H1 (cell line): ENCODE data around the gene UBE2J1. TPM values are rescaled to one million over a fixed set of nuclear protein-coding genes. Genes with fewer than 3 reads are reported as not detected.

Experiments used
- CTCF ChIA-PET: fragments of 300-600 bp; sonication (Branson Sonifier 250); formaldehyde crosslinking; loops from one replicate; lab custom pipeline; 2021; ENCODE audit not compliant: partially characterized antibody; lab: Charles Lee
- POLR2A ChIA-PET: fragments of 300-600 bp; sonication (Branson Sonifier 250); formaldehyde crosslinking; loops from one replicate; lab custom pipeline; 2021; ENCODE audit warnings: inconsistent platforms; ENCODE audit not compliant: partially characterized antibody; lab: Charles Lee
- DNase-seq, 2 experiments: peaks; one replicate each; pipeline versions ENCODE4 v3.0.0 to v3.0.0-alpha.2; 2010 to 2022; ENCODE audit warnings: low spot score in 2 of 2, low read depth in 1 of 2, mixed read lengths in 1 of 2
- FAIRE-seq: peaks from 2 replicates; lab custom pipeline; 2011; peaks lifted over from hg19 to GRCh38; lab: Jason Lieb, UNC
- H2AFZ ChIP-seq: 2 replicates; pipeline ENCODE4 v1.8.1; 2012; ENCODE audit warnings: low read length, inconsistent platforms
- H2AK5ac ChIP-seq: 2 replicates; pipeline ENCODE4 v1.6.1; 2013; ENCODE audit warnings: low read depth, low read length
- H2BK120ac ChIP-seq: replicated peaks from 2 replicates; pipeline ENCODE3; 2013; ENCODE audit warnings: low read depth, low read length, inconsistent platforms
- H2BK12ac ChIP-seq: 2 replicates; pipeline ENCODE4 v1.6.1; 2013; ENCODE audit warnings: low read depth, low read length
- H2BK15ac ChIP-seq: 2 replicates; pipeline ENCODE4 v1.6.1; 2013; ENCODE audit warnings: low read length
- H2BK20ac ChIP-seq: 2 replicates; pipeline ENCODE4 v1.6.1; 2013; ENCODE audit warnings: low read length
- H2BK5ac ChIP-seq: 2 replicates; pipeline ENCODE4 v1.6.1; 2013; ENCODE audit warnings: low read depth, low read length
- H3K14ac ChIP-seq: 2 replicates; pipeline ENCODE4 v1.6.1; 2013; ENCODE audit warnings: inconsistent platforms; ENCODE audit not compliant: insufficient read length
- H3K18ac ChIP-seq: 2 replicates; pipeline ENCODE4 v1.6.1; 2013; ENCODE audit warnings: low read length; ENCODE audit errors: extremely low read depth
- H3K23ac ChIP-seq: 2 replicates; pipeline ENCODE4 v1.6.1; 2013; ENCODE audit warnings: inconsistent platforms; ENCODE audit not compliant: insufficient read length
- H3K23me2 ChIP-seq: 2 replicates; pipeline ENCODE4 v1.6.1; 2013; ENCODE audit warnings: low read depth, low read length
- H3K27ac ChIP-seq: 2 replicates; pipeline ENCODE4 v1.6.1; 2011; ENCODE audit warnings: low read depth, low read length, inconsistent platforms
- H3K27me3 ChIP-seq, 4 experiments: replicated peaks in 1 of 4; 1 replicate in 1 of 4; 2 replicates in 3 of 4; pipeline versions ENCODE4 v1.6.1 to v1.8.1; 2011 to 2013; ENCODE audit warnings: low read length in 3 of 4, mild to moderate bottlenecking in 3 of 4, inconsistent platforms in 2 of 4, mixed read lengths in 2 of 4, moderate library complexity in 1 of 4; ENCODE audit not compliant: control insufficient read depth in 3 of 4, insufficient read depth in 3 of 4; ENCODE audit errors: extremely low read depth in 1 of 4
- H3K36me3 ChIP-seq, 4 experiments: 2 replicates each; pipeline versions ENCODE4 v1.6.1 to v1.8.1; 2011 to 2013; ENCODE audit warnings: mild to moderate bottlenecking in 4 of 4, low read length in 3 of 4, moderate library complexity in 2 of 4, control low read depth in 1 of 4, inconsistent platforms in 1 of 4; ENCODE audit not compliant: insufficient read depth in 4 of 4, control insufficient read depth in 2 of 4
- H3K4ac ChIP-seq: replicated peaks from 2 replicates; pipeline ENCODE3; 2013; ENCODE audit warnings: low read length, low read depth, mixed read lengths, inconsistent platforms; ENCODE audit not compliant: insufficient read length
- H3K4me1 ChIP-seq, 4 experiments: replicated peaks in 1 of 4; 1 replicate in 1 of 4; 2 replicates in 3 of 4; pipeline versions ENCODE4 v1.6.1 to v1.8.1; 2011 to 2013; ENCODE audit warnings: low read length in 3 of 4, inconsistent platforms in 2 of 4, mixed read lengths in 1 of 4; ENCODE audit not compliant: insufficient read depth in 4 of 4, control insufficient read depth in 3 of 4
- H3K4me2 ChIP-seq, 2 experiments: 2 replicates each; pipeline versions ENCODE4 v1.6.1 to v1.8.1; 2011 to 2013; ENCODE audit warnings: low read depth in 2 of 2, low read length in 2 of 2, control low read depth in 1 of 2, inconsistent platforms in 1 of 2, mild to moderate bottlenecking in 1 of 2; ENCODE audit not compliant: insufficient read depth in 1 of 2
- H3K4me3 ChIP-seq, 4 experiments: fragments of 200-600, 300-600 bp in 1 of 4; sonication (generic), shearing (Covaris generic), sonication (Bioruptor Twin) in 1 of 4; 2 replicates each; pipeline versions ENCODE4 v1.5.1 to v1.8.1; 2011 to 2016; ENCODE audit warnings: low read length in 4 of 4, low read depth in 3 of 4, control low read depth in 2 of 4, inconsistent platforms in 2 of 4, mild to moderate bottlenecking in 2 of 4, mixed read lengths in 1 of 4, moderate library complexity in 1 of 4; ENCODE audit not compliant: insufficient read depth in 2 of 4; ENCODE audit errors: extremely low read depth in 1 of 4
- H3K56ac ChIP-seq: replicated peaks from 2 replicates; pipeline ENCODE3; 2013; ENCODE audit warnings: low read depth, mild to moderate bottlenecking, mixed read lengths, low read length, inconsistent platforms; ENCODE audit not compliant: insufficient read length
- H3K79me1 ChIP-seq: 2 replicates; pipeline ENCODE4 v1.6.1; 2013; ENCODE audit warnings: low read depth, low read length, control low read depth
- H3K79me2 ChIP-seq, 2 experiments: 2 replicates each; pipeline versions ENCODE4 v1.6.1 to v1.8.1; 2012 to 2013; ENCODE audit warnings: low read length in 2 of 2, mild to moderate bottlenecking in 2 of 2, inconsistent platforms in 1 of 2; ENCODE audit not compliant: insufficient read depth in 2 of 2, control insufficient read depth in 1 of 2
- H3K9ac ChIP-seq, 4 experiments: replicated peaks in 1 of 4; 1 replicate in 1 of 4; 2 replicates in 3 of 4; pipeline versions ENCODE4 v1.6.1 to v1.8.1; 2011 to 2013; ENCODE audit warnings: low read depth in 3 of 4, low read length in 3 of 4, control low read depth in 2 of 4, mild to moderate bottlenecking in 2 of 4, moderate library complexity in 2 of 4, inconsistent platforms in 1 of 4; ENCODE audit errors: extremely low read depth in 1 of 4
- H3K9me3 ChIP-seq, 2 experiments: 2 replicates each; pipeline versions ENCODE4 v1.6.1 to v1.8.1; 2012 to 2013; ENCODE audit warnings: mild to moderate bottlenecking in 2 of 2, moderate library complexity in 2 of 2, control low read depth in 1 of 2, inconsistent platforms in 1 of 2, low read depth in 1 of 2, low read length in 1 of 2, mixed read lengths in 1 of 2; ENCODE audit not compliant: insufficient read depth in 2 of 2
- H4K20me1 ChIP-seq, 2 experiments: replicated peaks in 1 of 2; 2 replicates each; pipeline versions ENCODE3 to v1.8.1; 2011 to 2013; ENCODE audit warnings: inconsistent platforms in 2 of 2, low read length in 2 of 2, mild to moderate bottlenecking in 1 of 2; ENCODE audit not compliant: insufficient read depth in 2 of 2, control insufficient read depth in 1 of 2
- H4K5ac ChIP-seq: 2 replicates; pipeline ENCODE4 v1.6.1; 2013; ENCODE audit warnings: low read length, low read depth, mixed read lengths, inconsistent platforms; ENCODE audit not compliant: insufficient read length
- H4K8ac ChIP-seq: 2 replicates; pipeline ENCODE4 v1.8.0; 2013; ENCODE audit warnings: mild to moderate bottlenecking, moderate library complexity, low read length, inconsistent platforms; ENCODE audit not compliant: insufficient read depth; ENCODE audit errors: extremely low read depth
- H4K91ac ChIP-seq: replicated peaks from 2 replicates; pipeline ENCODE3; 2013; ENCODE audit warnings: low read length, mixed read lengths, inconsistent platforms; ENCODE audit not compliant: insufficient read length
- ASH2L ChIP-seq: fragments of 200-600, 300-600 bp; sonication (generic); IDR thresholded peaks from one replicate; pipeline ENCODE4 v1.7.1; 2017; ENCODE audit warnings: low read length
- BCL11A ChIP-seq, 2 experiments: IDR thresholded peaks; one replicate each; pipeline ENCODE4 v1.6.1; 2011; ENCODE audit warnings: low read depth in 2 of 2, low read length in 2 of 2, mild to moderate bottlenecking in 2 of 2
- CEBPB ChIP-seq: IDR thresholded peaks from 2 replicates; pipeline ENCODE4 v1.6.1; 2012; ENCODE audit warnings: low read depth, low read length
- NANOG ChIP-seq: IDR thresholded peaks from 2 replicates; pipeline ENCODE4 v1.6.1; 2011; ENCODE audit warnings: low read length, low read depth, mild to moderate bottlenecking, inconsistent platforms; ENCODE audit not compliant: insufficient read depth, poor library complexity, severe bottlenecking
- PHF8 ChIP-seq: fragments of 200-600 bp; sonication (generic); conservative IDR thresholded peaks from 2 replicates; pipeline ENCODE4 v1.7.1; 2012; ENCODE audit warnings: low read depth, mild to moderate bottlenecking, inconsistent platforms, low read length, moderate library complexity
- ZNF274 ChIP-seq: IDR thresholded peaks from 2 replicates; pipeline ENCODE4 v1.7.0; 2012; ENCODE audit warnings: low read length, borderline replicate concordance; ENCODE audit errors: extremely low read depth
- WGBS, 2 experiments: shearing (Covaris generic) in 1 of 2; methylation state at CpG; one replicate each; pipeline versions ENCODE4 v1.1.6 to v1.1.7; 2013 to 2015; ENCODE audit warnings: low lambda C conversion rate in 2 of 2, mixed read lengths in 2 of 2, inconsistent platforms in 1 of 2, low coverage in 1 of 2, missing lambda C conversion rate in 1 of 2; ENCODE audit not compliant: insufficient replicate concordance in 2 of 2, insufficient coverage in 1 of 2, insufficient read length in 1 of 2; ENCODE audit errors: extremely low coverage in 1 of 2, missing lambda C conversion rate in 1 of 2; 5-methylcytosine and 5-hydroxymethylcytosine counted together
- polyA plus RNA-seq, 7 experiments: library from polyadenylated mRNA; depleted of rRNA in 3 of 7; stranded (reverse) in 5 of 7; unstranded in 2 of 7; fragments of >200 nt in 5 of 7; fragments of 200-250 nt in 2 of 7; gene quantifications; 1 replicate in 5 of 7; 2 replicates in 1 of 7; 4 replicates in 1 of 7; pipeline versions ENCODE4 v1.2.1 to v1.2.3, GENCODE V29; 2011 to 2013; ENCODE audit warnings: missing spikeins in 2 of 7, mixed read lengths in 2 of 7
- total RNA-seq: library from RNA; stranded (reverse); fragmentation: NEBNext Ultra II Directional; extraction: Animal tissue kit (Norgen Biotek cat#: 25700); gene quantifications from 2 replicates; pipeline ENCODE4 v1.2.1, GENCODE V29; 2021
- TF ChIP-seq, protein P1 (sequence below): IDR thresholded peaks from 2 replicates; pipeline ENCODE4 v1.6.1; 2012; ENCODE audit warnings: inconsistent platforms
- TF ChIP-seq, protein P2 (sequence below): IDR thresholded peaks from 2 replicates; pipeline ENCODE4 v1.6.1; 2012; ENCODE audit warnings: inconsistent platforms
- TF ChIP-seq, protein P3 (sequence below), 3 experiments: IDR thresholded peaks; 1 replicate in 2 of 3; 2 replicates in 1 of 3; pipeline versions ENCODE4 v1.5.1 to v1.6.1; 2011; ENCODE audit warnings: low read length in 3 of 3, mild to moderate bottlenecking in 3 of 3, inconsistent platforms in 2 of 3, low read depth in 1 of 3, moderate library complexity in 1 of 3; ENCODE audit not compliant: insufficient read depth in 1 of 3; ENCODE audit errors: control extremely low read depth in 1 of 3

The UBE2J1 gene
- total and polyA plus RNA-seq, 2 of the 8 experiments (the other 6 are each of a cell fraction or from before 2014, with no cell fraction given) = 8.5 to 15.2 TPM

DNA sequence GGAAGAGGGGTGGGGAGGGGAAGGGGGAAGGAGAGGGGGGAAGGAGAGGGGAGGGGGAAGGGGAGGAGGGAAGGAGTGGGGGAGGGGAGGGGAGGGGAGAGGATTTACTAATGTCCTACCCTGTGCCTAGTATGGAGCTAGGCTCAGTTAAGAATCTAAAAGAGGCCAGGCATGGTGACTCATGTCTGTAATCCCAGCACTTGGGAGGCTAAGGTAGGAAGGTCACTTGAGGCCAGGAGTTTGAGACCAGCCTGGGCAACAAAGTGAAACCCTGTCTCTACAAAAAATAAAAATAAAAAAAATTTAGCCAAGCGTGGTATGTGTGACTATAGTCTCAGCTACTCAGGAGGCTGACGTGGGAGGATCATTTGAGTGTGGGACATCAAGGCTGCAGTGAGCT is 13.0 kb downstream of the UBE2J1 start:
- Histone ChIP-seq H2BK12ac (no peak overlapping the region), H3K4me2 (no peak overlapping the region), H3K9me3 (no peaks in the 10 kb centered on the region), H3K14ac (no peak overlapping the region), H3K27me3 (no peaks in the 10 kb centered on the region), H4K20me1 (no peaks in the 10 kb centered on the region), H3K18ac (no peak overlapping the region), H3K23ac (no peak overlapping the region), H3K23me2 (no peaks in the 10 kb centered on the region), H2BK5ac (no peak overlapping the region), H3K4me3 (no peak overlapping the region), H2AFZ (no peak overlapping the region), H2BK15ac (no peak overlapping the region), H3K36me3 (peaks cover 0 to 3% (median 0%) of the 10 kb centered on the region in 4 experiments; a peak in 2 of 8 replicates), H3K79me1 (no peaks in the 10 kb centered on the region), H3K56ac (no peak overlapping the region), H2AK5ac (no peak overlapping the region), H4K8ac (no peak overlapping the region), H3K79me2 (no peaks in the 10 kb centered on the region), H3K9ac (no peak overlapping the region), H2BK20ac (no peak overlapping the region), H2BK120ac (no peak overlapping the region), H3K27ac (no peak overlapping the region), H4K91ac (no peak overlapping the region), H3K4me1 (no peaks in the 10 kb centered on the region), H4K5ac (no peak overlapping the region), H3K4ac (no peak overlapping the region)
- TF ChIP-seq, protein P1, sequence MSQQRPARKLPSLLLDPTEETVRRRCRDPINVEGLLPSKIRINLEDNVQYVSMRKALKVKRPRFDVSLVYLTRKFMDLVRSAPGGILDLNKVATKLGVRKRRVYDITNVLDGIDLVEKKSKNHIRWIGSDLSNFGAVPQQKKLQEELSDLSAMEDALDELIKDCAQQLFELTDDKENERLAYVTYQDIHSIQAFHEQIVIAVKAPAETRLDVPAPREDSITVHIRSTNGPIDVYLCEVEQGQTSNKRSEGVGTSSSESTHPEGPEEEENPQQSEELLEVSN = no peak
- TF ChIP-seq ZNF274 (no peak), ASH2L (no peak), NANOG (no peak), CEBPB (no peak), PHF8 (no peak), BCL11A (IDR thresholded peaks at IDR 0.05; ENCODE audit: low read depth in 2 of 2, low read length in 2 of 2) (no peak)
- TF ChIP-seq, protein P2, sequence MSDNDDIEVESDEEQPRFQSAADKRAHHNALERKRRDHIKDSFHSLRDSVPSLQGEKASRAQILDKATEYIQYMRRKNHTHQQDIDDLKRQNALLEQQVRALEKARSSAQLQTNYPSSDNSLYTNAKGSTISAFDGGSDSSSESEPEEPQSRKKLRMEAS = no peak
- TF ChIP-seq, protein P3, sequence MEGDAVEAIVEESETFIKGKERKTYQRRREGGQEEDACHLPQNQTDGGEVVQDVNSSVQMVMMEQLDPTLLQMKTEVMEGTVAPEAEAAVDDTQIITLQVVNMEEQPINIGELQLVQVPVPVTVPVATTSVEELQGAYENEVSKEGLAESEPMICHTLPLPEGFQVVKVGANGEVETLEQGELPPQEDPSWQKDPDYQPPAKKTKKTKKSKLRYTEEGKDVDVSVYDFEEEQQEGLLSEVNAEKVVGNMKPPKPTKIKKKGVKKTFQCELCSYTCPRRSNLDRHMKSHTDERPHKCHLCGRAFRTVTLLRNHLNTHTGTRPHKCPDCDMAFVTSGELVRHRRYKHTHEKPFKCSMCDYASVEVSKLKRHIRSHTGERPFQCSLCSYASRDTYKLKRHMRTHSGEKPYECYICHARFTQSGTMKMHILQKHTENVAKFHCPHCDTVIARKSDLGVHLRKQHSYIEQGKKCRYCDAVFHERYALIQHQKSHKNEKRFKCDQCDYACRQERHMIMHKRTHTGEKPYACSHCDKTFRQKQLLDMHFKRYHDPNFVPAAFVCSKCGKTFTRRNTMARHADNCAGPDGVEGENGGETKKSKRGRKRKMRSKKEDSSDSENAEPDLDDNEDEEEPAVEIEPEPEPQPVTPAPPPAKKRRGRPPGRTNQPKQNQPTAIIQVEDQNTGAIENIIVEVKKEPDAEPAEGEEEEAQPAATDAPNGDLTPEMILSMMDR (IDR thresholded peaks at IDR 0.05; ENCODE audit: control extremely low read depth in 1 of 3, insufficient read depth in 1 of 3, low read depth in 1 of 3, low read length in 3 of 3) = no peak
- ChIA-PET POLR2A (interaction anchor here (1.2 to 3.6 kb wide), 2 partner anchors 13 to 177 kb away, joined by 3 to 17 read pairs; partner anchors contain the start of gene UBE2J1), CTCF (interaction anchor here (0.6 to 3.2 kb wide), 3 partner anchors 26 to 33 kb away, joined by 3 to 15 read pairs (median 4); no protein-coding TSS in a partner anchor)
- 95% methylated on average over 2 of the region's 2 CpGs; no CpG with 5 or more reads in 1 of the 2 experiments for WGBS, 2 experiments
- no peak for FAIRE-seq
- no peak for DNase-seq
